ENCODE measurements around the gene POM121L2.
"Not testable (repeated sequence)": the region's sequence is repeated elsewhere in the genome, so short reads cannot be mapped to it uniquely, and the experiment has no call there.

The POM121L2 gene

GRCh38 chr6:27293436-27294098 is 18.5 kb downstream of the POM121L2 start:
- DNase-seq, result no peak

- DNase-seq, result no peak
These were observed 21.2 kb downstream of the POM121L2 start for GRCh38 chr6:27290850-27291208.

GRCh38 chr6:27290065-27290849 is 21.8 kb downstream of the POM121L2 start:
- no peak for DNase-seq

GRCh38 chr6:27288136-27289044 is 23.7 kb downstream of the POM121L2 start:
- no peak for DNase-seq

- no peak for DNase-seq
These were observed 24.3 kb downstream of the POM121L2 start for GRCh38 chr6:27287751-27288135.

- no peak for DNase-seq
These were observed 25.9 kb downstream of the POM121L2 start for GRCh38 chr6:27286141-27286540.

- DNase-seq, result no peak
These were observed 28.8 kb downstream of the POM121L2 start for GRCh38 chr6:27283279-27283678.

- DNase-seq, result no peak
These were observed 30.5 kb downstream of the POM121L2 start for GRCh38 chr6:27281569-27281968.

GRCh38 chr6:27281105-27281539 is 31.0 kb downstream of the POM121L2 start:
- DNase-seq, result no peak

- DNase-seq, result no peak
These were observed 31.5 kb downstream of the POM121L2 start for GRCh38 chr6:27280540-27281000.

- DNase-seq, result no peak
These were observed 32.0 kb downstream of the POM121L2 start for GRCh38 chr6:27280064-27280539.

- no peak for DNase-seq
These were observed 32.5 kb downstream of the POM121L2 start for GRCh38 chr6:27279513-27280063.

GRCh38 chr6:27275025-27275956 is 36.8 kb downstream of the POM121L2 start:
- no peak for DNase-seq

- no peak for DNase-seq
These were observed 38.3 kb downstream of the POM121L2 start for GRCh38 chr6:27273783-27274182.

- DNase-seq, result no peak
These were observed 43.3 kb downstream of the POM121L2 start for GRCh38 chr6:27268803-27269202.

GRCh38 chr6:27267857-27268434 is 44.1 kb downstream of the POM121L2 start:
- DNase-seq, result no peak

GRCh38 chr6:27267003-27267402 is 45.1 kb downstream of the POM121L2 start:
- not testable (repeated sequence) for DNase-seq

GRCh38 chr6:27263886-27264285 is 48.2 kb downstream of the POM121L2 start:
- no peak for DNase-seq

- no peak for DNase-seq
These were observed 51.2 kb downstream of the POM121L2 start for GRCh38 chr6:27260836-27261375.

GRCh38 chr6:27260369-27260768 is 51.7 kb downstream of the POM121L2 start:
- no peak for DNase-seq

All from bone marrow (tissue), 2 donors.